Camera-type eye (tissue), 1 donor: ENCODE measurements around the gene DDX5. TPM values are rescaled to one million over a fixed set of nuclear protein-coding genes. Genes with fewer than 3 reads are reported as not detected.

ENCODE experiments used
- total RNA-seq: library from RNA; depleted of rRNA; stranded (reverse); fragments of >200 nt; gene quantifications from one replicate; pipeline ENCODE4 v1.2.3, GENCODE V29; 2014

DDX5 gene
- total RNA-seq, result 644 TPM

GRCh38 chr17:64506201-64506575, at the start of gene DDX5:
Gene DDX5, minus strand, starts transcription at chr17:64506289. Its CDS starts 170 bp downstream, at chr17:64506119.

DNA sequence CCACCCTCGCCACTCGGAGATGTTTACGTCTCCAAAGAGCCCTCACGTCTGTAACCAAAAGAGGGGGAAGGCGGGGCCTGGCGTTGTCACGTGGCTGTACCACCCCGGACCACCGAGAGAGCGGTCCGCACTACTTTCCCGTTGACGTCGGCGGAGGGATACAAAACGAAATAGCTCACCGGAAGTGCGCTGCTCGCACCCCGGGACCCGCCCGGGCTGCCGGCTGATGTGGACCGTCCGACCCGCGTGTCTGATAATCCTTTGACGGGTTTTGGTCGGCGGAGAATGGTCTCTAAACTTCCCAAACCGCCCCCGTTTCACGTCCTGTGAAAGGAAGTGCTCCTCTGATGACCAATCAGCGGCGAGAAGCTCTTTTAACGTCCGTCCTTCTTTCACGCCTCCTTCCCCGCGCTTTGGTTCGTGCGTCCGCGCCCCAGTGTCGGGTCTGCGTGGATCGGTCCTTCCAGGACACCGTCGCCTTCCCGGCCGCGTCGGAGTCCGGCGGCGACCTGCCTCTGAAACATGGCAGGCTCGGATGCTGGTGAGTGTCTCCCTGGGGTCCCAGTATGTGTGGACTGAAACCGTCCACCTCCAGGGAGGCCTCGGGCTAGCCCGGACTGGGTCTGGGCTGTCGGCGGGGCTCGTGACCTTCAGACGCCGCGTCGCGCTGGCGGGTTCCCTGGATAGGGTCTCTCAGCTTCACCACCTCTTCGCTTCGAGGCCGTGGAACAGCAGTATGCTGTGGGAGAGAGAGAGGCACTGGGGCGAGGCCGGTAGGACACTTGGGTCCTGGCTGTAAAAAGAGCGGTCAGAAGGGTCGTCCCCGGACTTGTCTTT, 705 bp upstream of the DDX5 start, which contains the start of gene CEP95:
Gene CEP95 (plus strand): TSS at position 402 of the 837 bp plus-strand sequence. CDS start 121 bp downstream, at position 523.

GRCh38 chr17:64496786-64497564, 9.1 kb downstream of the DDX5 start, which contains the start of gene POLG2:
Gene POLG2, minus strand, starts transcription at chr17:64497054. Its CDS starts 86 bp downstream, at chr17:64496968.

DNA sequence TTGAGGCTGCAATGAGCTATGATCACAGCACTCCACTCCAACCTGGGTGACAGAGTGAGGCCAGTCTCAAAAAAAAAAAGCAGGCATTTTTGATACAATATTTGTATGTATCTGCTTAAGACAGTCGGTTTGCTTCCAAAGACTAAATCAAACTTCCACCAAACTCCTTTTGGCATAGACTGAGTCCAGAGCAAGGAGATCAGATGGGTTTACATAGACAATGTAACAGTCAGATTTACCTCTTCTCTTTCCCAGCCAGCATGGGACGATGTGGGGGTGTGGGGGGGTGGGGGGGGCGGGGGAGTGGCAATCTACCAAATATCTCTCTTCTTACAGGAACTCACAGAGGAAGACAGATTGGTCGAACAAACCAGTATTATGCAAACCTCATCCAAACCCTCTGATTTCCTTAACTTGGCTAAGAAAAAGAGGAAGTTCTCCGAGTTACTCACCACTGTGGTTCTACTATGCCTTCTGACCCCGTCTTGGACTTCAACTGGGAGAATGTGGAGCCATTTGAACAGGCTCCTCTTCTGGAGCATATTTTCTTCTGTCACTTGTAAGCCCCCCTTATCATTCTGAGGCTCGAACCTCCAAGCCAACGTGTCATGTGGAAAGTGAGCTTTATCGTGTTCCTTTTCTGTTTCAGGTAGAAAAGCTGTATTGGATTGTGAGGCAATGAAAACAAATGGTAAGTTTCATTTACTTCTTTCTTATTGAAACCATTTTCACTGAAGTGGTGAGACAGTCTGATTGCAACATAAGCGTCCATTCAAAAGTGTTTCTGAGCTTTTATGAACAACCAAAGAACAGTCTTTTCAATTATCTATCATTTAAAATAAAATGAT, 57.2 kb downstream of the DDX5 start, which contains the start of gene MILR1:
Gene MILR1 (plus strand): TSS at position 451 of the 848 bp plus-strand sequence. CDS start 54 bp downstream, at position 505.

Other genes with a start within 250 kb of the DDX5 start
- 48.1 TPM for gene TEX2, start 243.0 kb downstream of the DDX5 start, total RNA-seq
- 61.3 TPM for gene PECAM1, start 115.4 kb downstream of the DDX5 start, total RNA-seq
- 2.0 TPM for gene MILR1, start 57.2 kb downstream of the DDX5 start, total RNA-seq
- 20.2 TPM for gene POLG2, start 9.2 kb downstream of the DDX5 start, total RNA-seq
- gene CEP95, start 688 bp upstream of the DDX5 start, total RNA-seq, result 106 TPM
- 84.8 TPM for gene SMURF2, start 156.0 kb upstream of the DDX5 start, total RNA-seq